HCT116 (cell line): Measurements from ENCODE around the gene NXPE4. TPM values are rescaled to one million over a fixed set of nuclear protein-coding genes. Genes with fewer than 3 reads are reported as not detected.

Experiments used
- ATAC-seq: fragments of 200-7000 bp; cut with Tn5 transposase; 2 replicates; pipeline ENCODE4 v1.9.1; 2020; ENCODE audit warnings: mild to moderate bottlenecking, moderate library complexity
- BruUV-seq: library from RNA; stranded (reverse); fragments of 400-500 nt; replicated peaks from 2 replicates; lab custom pipeline; 2021; lab: Mats Ljungman, UMichigan
- CTCF ChIA-PET: fragments of 300-600 bp; sonication (Branson Sonifier 250); formaldehyde crosslinking; loops from one replicate; lab custom pipeline; 2021; ENCODE audit warnings: antibody characterized with exemption; lab: Charles Lee
- POLR2A ChIA-PET: fragments of 300-600, 350-600 bp; sonication (Branson Sonifier 250); formaldehyde crosslinking; loops from one replicate; lab custom pipeline; 2021; ENCODE audit warnings: antibody characterized with exemption; lab: Charles Lee
- RAD21 ChIA-PET, 2 experiments: fragments of 300-600 bp; sonication (Branson Sonifier 250); formaldehyde crosslinking; loops; one replicate each; lab custom pipeline; 2023; ENCODE audit warnings: low total read pairs in 2 of 2; ENCODE audit not compliant: uncharacterized antibody in 2 of 2, unreplicated experiment in 2 of 2, low non-redundant PET in 1 of 2; lab: Charles Lee
- DNase-seq: peaks from one replicate; pipeline ENCODE4 v3.0.0-alpha.2; 2010; ENCODE audit warnings: low read depth, low spot score
- H2AFZ ChIP-seq: fragments of 200-600 bp; shearing (Covaris generic), sonication (generic); 2 replicates; pipeline ENCODE4 v1.6.1; 2017; ENCODE audit warnings: low read depth, mixed run types, mixed read lengths, antibody characterized with exemption, low read length; ENCODE audit not compliant: poor library complexity, severe bottlenecking
- H3K27ac ChIP-seq: 2 replicates; pipeline ENCODE4 v1.5.1; 2012; ENCODE audit warnings: low read depth, low read length
- H3K27me3 ChIP-seq: fragments of 200-600 bp; sonication (generic); 2 replicates; pipeline ENCODE4 v1.6.1; 2016; ENCODE audit warnings: mixed run types, low read length, mixed read lengths; ENCODE audit not compliant: insufficient read depth
- H3K36me3 ChIP-seq, 2 experiments: fragments of 200-500 bp in 1 of 2; fragments of 200-600 bp in 1 of 2; sonication (Bioruptor generic) in 1 of 2; sonication (generic) in 1 of 2; 2 replicates each; pipeline versions ENCODE4 v1.5.1 to v1.6.1; 2014 to 2016; ENCODE audit warnings: low read length in 2 of 2, inconsistent platforms in 1 of 2, mixed read lengths in 1 of 2, mixed run types in 1 of 2; ENCODE audit not compliant: insufficient read depth in 2 of 2, control insufficient read depth in 1 of 2
- H3K4me1 ChIP-seq, 2 experiments: fragments of 200-600 bp in 1 of 2; sonication (generic) in 1 of 2; 2 replicates each; pipeline versions ENCODE4 v1.5.1 to v1.6.1; 2012 to 2017; ENCODE audit warnings: low read length in 2 of 2, inconsistent platforms in 1 of 2, mild to moderate bottlenecking in 1 of 2, mixed read lengths in 1 of 2, mixed run types in 1 of 2, moderate library complexity in 1 of 2; ENCODE audit not compliant: insufficient read depth in 2 of 2, control insufficient read depth in 1 of 2
- H3K4me2 ChIP-seq: fragments of 200-600 bp; sonication (generic); 2 replicates; pipeline ENCODE4 v1.6.1; 2017; ENCODE audit warnings: mixed run types, low read length, mixed read lengths
- H3K4me3 ChIP-seq, 2 experiments: fragments of 200-600 bp in 1 of 2; sonication (generic) in 1 of 2; replicated peaks in 1 of 2; 2 replicates each; pipeline ENCODE4 v1.5.1; 2011 to 2016; ENCODE audit warnings: low read length in 2 of 2, control low read depth in 1 of 2, low read depth in 1 of 2, mild to moderate bottlenecking in 1 of 2, mixed read lengths in 1 of 2, mixed run types in 1 of 2
- H3K79me2 ChIP-seq: fragments of 200-600 bp; sonication (generic); 2 replicates; pipeline ENCODE4 v1.6.1; 2017; ENCODE audit warnings: mild to moderate bottlenecking, mixed run types, low read length, moderate library complexity, mixed read lengths; ENCODE audit not compliant: insufficient read depth
- H3K9ac ChIP-seq: fragments of 200-600 bp; sonication (generic); 2 replicates; pipeline ENCODE4 v1.6.1; 2016; ENCODE audit warnings: low read length, mixed read lengths
- H3K9me2 ChIP-seq: fragments of 200-600 bp; sonication (generic), shearing (Covaris generic); 2 replicates; pipeline ENCODE4 v1.6.1; 2017; ENCODE audit warnings: mixed run types, mild to moderate bottlenecking, moderate library complexity; ENCODE audit not compliant: insufficient read depth
- H3K9me3 ChIP-seq, 2 experiments: fragments of 200-500 bp in 1 of 2; fragments of 200-600 bp in 1 of 2; sonication (Bioruptor generic) in 1 of 2; sonication (generic) in 1 of 2; 2 replicates each; pipeline ENCODE4 v1.6.1; 2014 to 2017; ENCODE audit warnings: low read length in 2 of 2, mixed read lengths in 2 of 2, inconsistent platforms in 1 of 2, low read depth in 1 of 2, mild to moderate bottlenecking in 1 of 2, mixed run types in 1 of 2, moderate library complexity in 1 of 2; ENCODE audit not compliant: control insufficient read depth in 1 of 2, insufficient read depth in 1 of 2
- H4K20me1 ChIP-seq: fragments of 200-600 bp; sonication (generic), shearing (Covaris generic); 2 replicates; pipeline ENCODE4 v1.6.1; 2017; ENCODE audit warnings: mixed run types, mild to moderate bottlenecking, moderate library complexity; ENCODE audit not compliant: insufficient read depth
- ATF3 ChIP-seq: IDR thresholded peaks from 2 replicates; pipeline ENCODE4 v1.6.1; 2012
- CBX3 ChIP-seq: IDR thresholded peaks from 2 replicates; pipeline ENCODE4 v1.6.1; 2012; ENCODE audit warnings: low read depth
- CEBPB ChIP-seq: IDR thresholded peaks from 2 replicates; pipeline ENCODE4 v1.6.1; 2012; ENCODE audit warnings: low read depth
- FOSL1 ChIP-seq: IDR thresholded peaks from 2 replicates; pipeline ENCODE4 v1.6.1; 2012; ENCODE audit warnings: low read depth
- JUND ChIP-seq: IDR thresholded peaks from 2 replicates; pipeline ENCODE4 v1.6.1; 2012
- POLR2A ChIP-seq: IDR thresholded peaks from 2 replicates; pipeline ENCODE4 v1.7.0; 2011; ENCODE audit warnings: borderline replicate concordance; ENCODE audit not compliant: insufficient read depth, insufficient read length; ENCODE audit errors: extremely low read depth
- POLR2AphosphoS5 ChIP-seq: IDR thresholded peaks from 2 replicates; pipeline ENCODE4 v1.6.1; 2011; ENCODE audit warnings: mild to moderate bottlenecking, low read depth, low read length, moderate library complexity
- RAD21 ChIP-seq: IDR thresholded peaks from 2 replicates; pipeline ENCODE4 v1.6.1; 2012; ENCODE audit warnings: low read depth, mild to moderate bottlenecking
- REST ChIP-seq: IDR thresholded peaks from 2 replicates; pipeline ENCODE4 v1.6.1; 2012; ENCODE audit warnings: low read depth
- SIN3A ChIP-seq: IDR thresholded peaks from 2 replicates; pipeline ENCODE4 v1.6.1; 2012; ENCODE audit warnings: low read depth
- SP1 ChIP-seq: IDR thresholded peaks from 2 replicates; pipeline ENCODE4 v1.6.1; 2012; ENCODE audit warnings: low read depth
- YY1 ChIP-seq: IDR thresholded peaks from 2 replicates; pipeline ENCODE4 v1.6.1; 2011; ENCODE audit warnings: low read length, low read depth, moderate library complexity, mild to moderate bottlenecking; ENCODE audit not compliant: insufficient replicate concordance; ENCODE audit errors: extremely low read depth
- ZBTB33 ChIP-seq: IDR thresholded peaks from 2 replicates; pipeline ENCODE4 v1.6.1; 2011; ENCODE audit warnings: mild to moderate bottlenecking, low read length, moderate library complexity; ENCODE audit not compliant: insufficient replicate concordance; ENCODE audit errors: extremely low read depth
- ZFX ChIP-seq: fragments of 450-650 bp; IDR thresholded peaks from 2 replicates; pipeline ENCODE4 v1.6.1; 2017
- ZNF274 ChIP-seq: fragments of 200-500 bp; sonication (Bioruptor generic); IDR thresholded peaks from 2 replicates; pipeline ENCODE4 v1.6.1; 2014; ENCODE audit warnings: mild to moderate bottlenecking, low read depth, low read length, inconsistent platforms
- intact Hi-C: fragments of 100-400 bp; cut with micrococcal nuclease; formaldehyde crosslinking; loops from 2 replicates; pipeline ENCODE4 v1.10.0; 2022
- total RNA-seq: library from RNA; stranded (reverse); gene quantifications from one replicate; pipeline ENCODE4 v1.2.1, GENCODE V29; 2021; ENCODE audit not compliant: unreplicated experiment
- TF ChIP-seq, protein P1 (sequence below): IDR thresholded peaks from 2 replicates; pipeline ENCODE4 v1.6.1; 2012

Gene NXPE4
- total RNA-seq, 1 experiment from 2014 or later: not detected

- BruUV-seq: no TSS peak
- Histone ChIP-seq H3K36me3 (no peaks in the 10 kb centered on the region), H3K27me3 (no peaks in the 10 kb centered on the region), H2AFZ (no peak overlapping the region), H3K9me2 (no peaks in the 10 kb centered on the region), H3K9me3 (no peaks in the 10 kb centered on the region), H3K9ac (no peak overlapping the region), H3K4me2 (no peak overlapping the region), H3K4me1 (peaks cover 0 to 17% of the 10 kb centered on the region in 2 experiments; a peak in 2 of 4 replicates), H4K20me1 (no peaks in the 10 kb centered on the region), H3K79me2 (no peaks in the 10 kb centered on the region), H3K4me3 (no peak overlapping the region), H3K27ac (no peak overlapping the region)
- intact Hi-C loops: no loop called here
- RAD21 ChIA-PET: no interaction called here
- ATAC-seq: no peak
- POLR2A ChIA-PET: no interaction called here
- CTCF ChIA-PET: no interaction called here
- TF ChIP-seq SP1: no peak
- TF ChIP-seq ZFX: no peak
- TF ChIP-seq CEBPB: no peak
- TF ChIP-seq, protein P1, sequence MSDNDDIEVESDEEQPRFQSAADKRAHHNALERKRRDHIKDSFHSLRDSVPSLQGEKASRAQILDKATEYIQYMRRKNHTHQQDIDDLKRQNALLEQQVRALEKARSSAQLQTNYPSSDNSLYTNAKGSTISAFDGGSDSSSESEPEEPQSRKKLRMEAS: no peak
- DNase-seq: no peak
Observed at GRCh38 chr11:114564831-114565230, 30.8 kb downstream of the NXPE4 start.

- no peaks in the 10 kb centered on the region for H3K9me2 ChIP-seq
- no peaks in the 10 kb centered on the region for H3K36me3 ChIP-seq
- H3K27ac ChIP-seq: peak overlapping the region; percentile 64; the same call in 1 of the 2 replicates
- ChIA-PET POLR2A (no interaction called here), RAD21 (no interaction called here), CTCF (no interaction called here)
- H3K79me2 ChIP-seq: no peaks in the 10 kb centered on the region
- peak; percentile 44 for ATAC-seq
- no TSS peak for BruUV-seq
- H2AFZ ChIP-seq: no peak overlapping the region
- H4K20me1 ChIP-seq: no peaks in the 10 kb centered on the region
- peak; percentile 27 for DNase-seq
- peak overlapping the region in 1 of 2 experiments; percentile 22; a peak in 1 of 4 replicates for H3K4me3 ChIP-seq
- H3K9me3 ChIP-seq: no peaks in the 10 kb centered on the region
- intact Hi-C loops: no loop called here
- H3K4me1 ChIP-seq: peaks cover 0 to 20% of the 10 kb centered on the region in 2 experiments; a peak in 2 of 4 replicates
- peak overlapping the region; percentile 53 for H3K4me2 ChIP-seq
- no peaks in the 10 kb centered on the region for H3K27me3 ChIP-seq
- no peak overlapping the region for H3K9ac ChIP-seq
- TF ChIP-seq YY1: no peak
- peak; percentile 70 for TF ChIP-seq JUND
- no peak for TF ChIP-seq SIN3A
- TF ChIP-seq SP1: peak; percentile 24; the same call in 1 of the 2 replicates
- no peak for TF ChIP-seq ATF3
- TF ChIP-seq POLR2AphosphoS5: no peak
- TF ChIP-seq REST: no peak
- TF ChIP-seq ZBTB33: no peak
- TF ChIP-seq POLR2A: no peak
- TF ChIP-seq ZNF274: no peak
- TF ChIP-seq ZFX: no peak
- TF ChIP-seq RAD21: no peak
- TF ChIP-seq CBX3: 0 out of 2 replicates have a peak, but pooled peaks have one; percentile 26
- TF ChIP-seq FOSL1: peak; percentile 77
Observed at GRCh38 chr11:114563077-114563476, 32.5 kb downstream of the NXPE4 start.
